A673 (cell line): ENCODE results near the gene NOS1AP.

Experiments used
- EZH2 ChIP-seq: fragments of 200-600 bp; sonication (generic); IDR thresholded peaks from 2 replicates; pipeline ENCODE4 v1.6.1; 2017; ENCODE audit warnings: borderline replicate concordance, low read depth, mild to moderate bottlenecking, mixed read lengths, antibody characterized with exemption, low read length; ENCODE audit not compliant: poor library complexity, severe bottlenecking
- TF ChIP-seq, protein P1 (sequence below): fragments of 300-800, 200-600 bp; sonication (generic); conservative IDR thresholded peaks from 2 replicates; pipeline ENCODE4 v1.5.1; 2017; ENCODE audit warnings: low read depth, mild to moderate bottlenecking, antibody characterized with exemption, low read length, moderate library complexity, mixed read lengths

DNA sequence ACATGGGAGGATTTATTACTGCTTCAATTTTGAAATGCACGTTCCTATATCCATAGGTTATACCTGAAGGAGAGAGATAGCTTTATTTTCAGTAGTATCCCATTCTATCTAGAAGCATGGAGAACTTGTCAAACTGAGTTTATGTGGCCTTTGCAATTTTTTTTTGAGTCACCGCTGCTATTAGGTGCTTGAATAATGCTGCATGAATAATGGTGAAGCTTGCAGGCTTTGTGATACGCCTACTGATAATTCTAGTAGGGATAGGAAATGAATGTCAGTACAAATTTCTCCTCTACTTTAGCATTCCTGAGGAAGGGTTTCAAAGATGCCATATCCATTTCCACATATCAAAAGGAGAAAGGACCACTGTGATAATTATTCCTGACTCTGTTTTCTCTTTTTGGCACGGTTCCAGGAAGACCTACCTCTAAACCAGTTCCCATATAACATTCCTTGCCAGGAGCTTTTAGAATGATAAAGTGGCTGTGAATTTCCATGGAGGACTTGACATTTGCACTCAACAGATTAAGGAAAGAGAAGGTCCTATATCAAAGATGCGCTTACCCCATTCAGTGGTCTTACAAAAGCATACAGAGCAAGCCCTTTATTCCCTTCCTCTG lies 223.7 kb downstream of the NOS1AP start:
- TF ChIP-seq, protein P1, sequence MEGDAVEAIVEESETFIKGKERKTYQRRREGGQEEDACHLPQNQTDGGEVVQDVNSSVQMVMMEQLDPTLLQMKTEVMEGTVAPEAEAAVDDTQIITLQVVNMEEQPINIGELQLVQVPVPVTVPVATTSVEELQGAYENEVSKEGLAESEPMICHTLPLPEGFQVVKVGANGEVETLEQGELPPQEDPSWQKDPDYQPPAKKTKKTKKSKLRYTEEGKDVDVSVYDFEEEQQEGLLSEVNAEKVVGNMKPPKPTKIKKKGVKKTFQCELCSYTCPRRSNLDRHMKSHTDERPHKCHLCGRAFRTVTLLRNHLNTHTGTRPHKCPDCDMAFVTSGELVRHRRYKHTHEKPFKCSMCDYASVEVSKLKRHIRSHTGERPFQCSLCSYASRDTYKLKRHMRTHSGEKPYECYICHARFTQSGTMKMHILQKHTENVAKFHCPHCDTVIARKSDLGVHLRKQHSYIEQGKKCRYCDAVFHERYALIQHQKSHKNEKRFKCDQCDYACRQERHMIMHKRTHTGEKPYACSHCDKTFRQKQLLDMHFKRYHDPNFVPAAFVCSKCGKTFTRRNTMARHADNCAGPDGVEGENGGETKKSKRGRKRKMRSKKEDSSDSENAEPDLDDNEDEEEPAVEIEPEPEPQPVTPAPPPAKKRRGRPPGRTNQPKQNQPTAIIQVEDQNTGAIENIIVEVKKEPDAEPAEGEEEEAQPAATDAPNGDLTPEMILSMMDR = no peak
- no peak for TF ChIP-seq EZH2
